Activated CD8-positive, alpha-beta memory T cell treated with anti-CD3 and anti-CD28 coated beads for 4 hours (primary cell): ENCODE measurements around the gene SERINC5.
"Not testable (repeated sequence)": the region's sequence is repeated elsewhere in the genome, so short reads cannot be mapped to it uniquely, and the experiment has no call there.

ENCODE experiments used
- DNase-seq, 2 donors: peaks; one replicate each; pipeline ENCODE4 v3.0.0-alpha.2; 2020; ENCODE audit warnings: low read depth in 2 of 2

The SERINC5 gene

DNA sequence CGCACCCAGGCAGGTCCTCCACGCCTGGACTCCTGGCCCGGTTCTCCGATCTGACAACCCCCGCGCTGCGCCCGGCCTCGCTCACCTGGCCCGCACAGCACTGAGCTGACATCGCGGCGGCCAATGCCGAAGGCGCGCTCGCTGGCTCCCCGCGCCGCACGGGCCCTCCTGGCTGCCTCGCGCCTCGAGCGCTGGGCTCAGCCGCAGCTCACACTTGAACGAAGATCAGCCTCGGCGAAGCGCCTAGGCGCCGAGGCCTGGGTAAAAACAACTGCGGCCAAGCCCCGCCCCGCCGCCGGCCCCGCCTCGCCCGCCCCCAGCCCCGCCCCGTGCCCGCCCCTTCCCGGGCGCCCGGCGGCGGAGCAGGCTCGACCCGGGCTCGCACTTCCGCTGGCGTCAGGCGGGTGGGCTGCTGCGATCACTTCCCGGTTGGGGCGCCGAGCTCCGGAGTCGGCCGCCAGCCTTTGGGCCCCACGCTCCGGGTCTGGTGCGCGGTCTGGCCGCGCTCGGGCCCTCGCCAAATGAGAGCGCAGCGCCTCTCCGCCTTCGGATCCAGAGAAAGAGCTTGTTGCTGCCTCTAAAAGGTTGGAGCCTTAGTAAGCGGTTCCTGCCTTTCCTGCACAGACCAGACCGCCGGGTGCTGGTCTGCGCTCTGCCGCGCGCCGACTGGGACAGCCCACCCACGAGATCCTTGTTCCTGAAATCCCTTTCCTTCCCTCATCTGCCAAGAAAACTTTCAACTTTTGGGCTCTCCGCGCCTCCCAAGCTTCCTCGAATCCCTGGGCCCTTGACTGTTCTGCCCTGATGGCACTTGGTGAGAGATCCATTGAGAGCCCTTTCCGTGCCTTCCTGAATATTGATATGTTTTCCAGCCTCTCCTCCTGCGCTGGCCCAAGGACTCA lies at the start of gene SERINC5:
SERINC5 (minus strand) TSS at position 238 of the 902 bp plus-strand sequence; CDS start at position 112, 126 bp downstream.
- peak; percentile 65 to 70 for DNase-seq

DNA sequence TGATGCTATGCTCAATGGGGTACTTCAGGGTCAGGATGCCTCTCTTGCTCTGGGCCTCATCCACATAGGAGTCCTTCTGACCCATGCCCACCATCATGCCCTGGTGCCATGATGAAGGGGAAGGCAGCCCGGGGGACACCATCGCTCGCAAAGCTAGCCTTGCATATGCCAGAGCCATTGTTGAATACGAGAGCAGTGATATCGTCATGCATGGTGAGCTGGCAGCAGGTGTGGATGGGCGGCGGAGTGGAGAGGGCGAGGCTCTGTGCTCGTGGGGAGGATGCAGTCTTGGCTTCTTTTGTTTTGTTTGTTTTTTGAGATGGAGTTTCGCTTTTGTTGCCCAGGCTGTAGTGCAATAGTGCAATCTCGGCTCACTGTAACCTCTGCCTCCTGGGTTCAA lies 46.8 kb upstream of the SERINC5 start:
- DNase-seq = no peak

DNA sequence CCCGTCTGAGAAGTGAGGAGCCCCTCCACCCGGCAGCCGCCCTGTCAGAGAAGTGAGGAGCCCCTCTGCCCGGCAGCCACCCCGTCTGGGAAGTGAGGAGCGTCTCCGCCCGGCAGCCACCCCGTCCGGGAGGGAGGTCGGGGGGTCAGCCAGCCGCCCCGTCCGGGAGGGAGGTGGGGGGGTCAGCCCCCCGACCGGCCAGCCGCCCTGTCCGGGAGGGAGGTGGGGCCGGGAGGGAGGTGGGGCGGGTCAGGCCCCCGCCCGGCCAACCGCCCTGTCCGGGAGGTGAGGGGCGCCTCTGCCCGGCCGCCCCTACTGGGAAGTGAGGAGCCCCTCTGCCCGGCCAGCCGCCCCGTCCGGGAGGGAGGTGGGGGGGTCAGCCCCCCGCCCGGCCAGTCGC lies 45.5 kb upstream of the SERINC5 start:
- DNase-seq = not testable (repeated sequence)

DNA sequence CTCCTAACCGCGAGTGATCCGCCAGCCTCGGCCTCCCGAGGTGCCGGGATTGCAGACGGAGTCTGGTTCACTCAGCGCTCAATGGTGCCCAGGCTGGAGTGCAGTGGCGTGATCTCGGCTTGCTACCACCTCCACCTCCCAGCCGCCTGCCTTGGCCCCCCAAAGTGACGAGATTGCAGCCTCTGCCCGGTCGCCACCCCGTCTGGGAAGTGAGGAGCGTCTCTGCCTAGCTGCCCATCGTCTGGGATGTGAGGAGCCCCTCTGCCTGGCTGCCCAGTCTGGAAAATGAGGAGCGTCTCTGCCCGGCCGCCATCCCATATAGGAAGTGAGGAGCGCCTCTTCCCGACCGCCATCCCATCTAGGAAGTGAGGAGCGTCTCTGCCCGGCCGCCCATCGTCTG lies 44.9 kb upstream of the SERINC5 start:
- not testable (repeated sequence) for DNase-seq

GRCh38 chr5:80300125-80300524 lies 44.3 kb upstream of the SERINC5 start:
- no peak for DNase-seq

DNA sequence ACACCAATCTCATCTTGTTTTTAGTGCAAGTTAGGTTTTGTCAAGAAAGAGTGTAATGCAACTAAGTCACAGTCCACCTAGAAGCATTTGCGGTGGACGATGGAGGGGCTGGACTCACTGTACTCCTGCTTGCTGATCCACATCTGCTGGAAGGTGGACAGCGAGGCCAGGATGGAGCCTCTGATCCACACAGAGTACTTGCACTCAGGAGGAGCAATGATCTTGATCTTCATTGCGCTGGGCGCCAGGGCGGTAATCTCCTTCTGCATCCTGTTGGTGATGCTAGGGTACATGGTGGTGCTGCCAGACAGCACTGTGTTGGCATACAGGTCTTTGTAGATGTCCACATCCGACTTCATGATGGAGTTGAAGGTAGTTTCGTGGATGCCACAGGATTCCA lies 43.8 kb upstream of the SERINC5 start:
- no peak for DNase-seq

DNA sequence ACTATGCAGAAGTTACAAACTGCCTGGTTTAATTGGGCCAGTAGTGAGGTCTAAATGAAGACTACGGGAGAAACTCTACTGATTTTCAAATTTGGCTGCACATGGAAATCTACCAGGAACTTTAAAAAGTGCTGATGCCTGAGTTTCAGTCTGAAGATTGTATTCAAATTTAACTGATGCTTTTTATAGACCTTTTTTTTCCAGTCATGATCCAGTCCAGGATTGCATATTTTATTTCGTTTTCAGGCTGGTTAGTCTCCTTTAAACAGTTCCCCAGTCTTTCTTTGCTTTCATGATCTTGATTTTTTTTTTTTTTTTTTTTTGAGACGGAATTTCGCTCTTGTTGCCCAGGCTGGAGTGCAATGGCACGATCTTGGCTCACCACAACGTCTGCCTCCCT lies 40.3 kb upstream of the SERINC5 start:
- no peak for DNase-seq

GRCh38 chr5:80291761-80292160 lies 35.9 kb upstream of the SERINC5 start:
- no peak for DNase-seq

DNA sequence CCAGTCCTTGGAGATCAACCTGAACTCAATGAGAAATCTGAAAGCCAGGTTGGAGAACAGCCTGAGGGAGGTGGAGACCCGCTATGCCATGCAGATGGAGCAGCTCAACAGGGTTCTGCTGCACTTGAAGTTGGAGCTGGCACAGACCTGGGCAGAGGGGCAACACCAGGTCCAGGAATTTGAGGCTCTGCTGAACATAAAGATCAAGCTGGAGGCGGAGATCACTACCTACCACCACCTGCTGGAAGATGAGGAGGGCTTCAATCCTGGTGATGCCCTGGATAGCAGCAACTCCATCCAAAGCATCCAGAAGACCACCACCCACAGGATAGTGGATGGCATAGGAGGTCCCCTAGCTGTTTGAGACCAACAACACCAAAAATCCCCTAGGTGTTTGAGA lies 33.5 kb upstream of the SERINC5 start:
- DNase-seq = no peak

GRCh38 chr5:80288177-80288576 lies 32.3 kb upstream of the SERINC5 start:
- DNase-seq = no peak

DNA sequence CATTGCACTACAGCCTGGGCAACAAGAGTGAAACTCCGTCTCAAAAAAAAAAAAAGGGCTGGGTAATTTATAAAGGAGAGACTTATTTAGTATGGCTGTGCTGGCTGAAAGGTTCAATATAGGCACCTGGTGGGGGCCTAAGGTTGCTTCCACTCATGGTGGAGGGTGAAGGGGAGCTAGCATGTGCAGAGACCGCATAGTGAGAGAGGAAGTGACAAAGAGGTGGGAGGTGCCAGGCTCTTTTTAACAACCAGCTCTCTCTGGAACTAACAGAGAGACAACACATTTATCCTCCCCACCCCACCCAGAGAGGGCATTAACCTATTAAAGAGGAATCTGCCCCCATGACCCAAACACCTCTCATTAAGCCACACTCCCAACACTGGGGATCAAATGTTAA lies 28.9 kb upstream of the SERINC5 start:
- no peak for DNase-seq

DNA sequence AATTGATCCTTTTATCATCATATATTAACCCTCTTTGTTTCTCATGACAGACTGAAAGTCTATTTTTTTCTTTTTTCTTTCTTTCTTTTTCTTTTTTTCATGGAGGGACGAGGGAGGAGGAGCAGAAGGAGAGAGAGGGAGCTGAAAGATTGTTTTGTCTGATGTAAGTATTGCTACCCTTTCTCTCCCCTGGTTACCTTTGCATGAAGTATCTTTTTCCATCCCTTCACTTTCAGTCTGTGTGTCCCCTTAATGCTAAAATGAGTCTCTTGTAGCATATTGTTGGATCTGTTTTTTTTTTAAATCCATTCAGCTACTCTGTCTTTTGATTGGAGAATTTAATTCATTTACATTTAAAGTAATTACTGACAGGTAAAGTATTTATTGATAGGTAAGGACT lies 27.5 kb upstream of the SERINC5 start:
- no peak for DNase-seq

DNA sequence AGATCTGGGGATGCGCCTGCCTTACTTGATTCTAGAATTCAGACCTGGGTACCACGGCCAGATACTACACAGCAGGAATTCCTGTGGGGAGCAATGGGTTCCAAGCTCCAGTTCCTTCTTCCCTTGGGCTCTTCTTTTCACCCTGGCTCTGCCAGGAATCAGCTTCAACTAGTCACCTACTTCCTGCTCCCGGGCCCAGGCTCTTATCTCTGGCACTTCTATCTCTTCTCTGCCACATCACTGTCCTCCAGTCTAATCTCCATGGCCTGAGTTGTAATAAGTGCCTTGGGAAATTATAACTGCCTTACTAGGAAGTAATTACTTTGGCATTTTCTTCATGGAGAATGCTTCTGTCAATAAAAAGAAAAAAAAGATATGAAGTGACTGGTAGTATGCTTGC lies 26.2 kb upstream of the SERINC5 start:
- DNase-seq = no peak

GRCh38 chr5:80277191-80277590 lies 21.3 kb upstream of the SERINC5 start:
- DNase-seq = no peak

DNA sequence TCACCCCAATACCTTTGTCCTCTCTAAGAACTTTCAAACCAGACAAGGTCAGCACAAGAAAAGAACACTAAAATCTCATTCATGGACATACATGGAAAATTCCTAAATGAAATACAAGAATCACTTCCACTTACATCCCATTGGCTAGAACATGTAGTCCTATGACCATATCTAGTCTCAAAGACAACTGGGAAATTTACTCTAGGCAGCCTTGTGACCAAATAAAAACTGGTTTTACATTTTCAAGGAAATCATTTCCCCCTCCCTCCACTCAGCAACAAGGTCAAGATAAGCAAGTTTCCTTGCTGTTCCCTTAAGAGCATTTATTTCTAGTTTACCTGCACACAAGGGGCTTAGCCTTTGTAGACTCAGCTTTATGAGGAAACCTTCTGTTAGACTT lies 20.3 kb upstream of the SERINC5 start:
- DNase-seq = no peak

GRCh38 chr5:80275347-80275746 lies 19.5 kb upstream of the SERINC5 start:
- no peak for DNase-seq

DNA sequence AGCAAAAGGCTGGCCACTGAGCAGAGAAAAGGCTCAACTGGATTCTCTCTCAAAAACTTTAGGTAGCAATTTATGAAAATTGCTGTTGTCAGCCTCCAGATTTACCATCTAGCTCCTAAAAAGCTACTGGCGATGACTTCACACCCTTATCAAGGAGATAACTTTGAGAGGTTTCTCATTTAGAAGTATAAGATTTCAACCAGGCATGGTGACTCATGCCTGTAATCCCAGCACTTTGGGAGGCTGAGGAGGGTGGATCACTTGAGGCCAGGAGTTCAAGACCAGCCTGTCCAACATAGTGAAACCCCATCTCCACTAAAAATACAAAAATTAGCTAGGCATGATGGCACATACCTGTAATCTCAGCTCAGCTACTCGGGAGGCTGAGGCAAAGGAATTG lies 14.7 kb upstream of the SERINC5 start:
- DNase-seq = not testable (repeated sequence)

DNA sequence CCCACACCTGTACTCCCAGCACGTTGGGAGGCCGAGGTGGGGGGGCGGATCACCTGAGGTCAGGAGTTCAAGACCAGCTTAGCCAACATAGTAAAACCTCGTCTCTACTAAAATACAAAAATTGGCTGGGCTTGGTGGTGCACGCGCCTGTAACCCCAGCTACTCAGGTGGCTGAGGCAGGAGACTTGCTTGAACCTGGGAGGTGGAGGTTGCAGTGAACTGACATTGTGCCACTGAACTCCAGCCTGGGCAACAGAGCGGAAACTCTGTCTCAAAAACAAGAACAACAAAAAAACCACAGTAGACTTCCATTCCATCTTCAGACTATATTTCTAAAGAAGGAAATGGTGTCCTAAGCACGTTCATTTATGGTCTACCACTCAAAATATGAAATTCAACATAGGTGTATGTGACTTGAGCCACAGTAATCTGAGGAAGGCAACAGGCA lies 14.2 kb upstream of the SERINC5 start:
- no peak for DNase-seq

DNA sequence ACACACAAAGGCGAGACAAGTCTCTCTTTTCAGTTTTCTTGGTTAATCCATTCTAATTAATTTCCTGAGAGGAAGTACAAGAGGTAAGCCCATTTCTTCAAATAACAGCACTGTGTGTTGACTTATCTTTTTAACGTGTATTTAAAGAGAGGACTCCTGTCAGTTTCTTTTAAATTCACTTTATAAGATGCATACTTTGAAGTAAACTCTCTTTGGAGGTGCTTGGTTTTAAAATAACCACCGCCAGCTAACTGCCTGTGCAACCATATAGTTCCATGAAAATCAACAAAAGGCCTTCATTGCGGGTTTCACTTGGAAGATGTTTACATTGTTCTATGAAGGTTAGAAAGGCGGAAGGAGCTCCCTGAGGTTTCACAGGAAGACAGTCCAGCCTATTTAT lies 13.1 kb upstream of the SERINC5 start:
- DNase-seq = no peak

GRCh38 chr5:80266566-80266965 lies 10.7 kb upstream of the SERINC5 start:
- no peak for DNase-seq

DNA sequence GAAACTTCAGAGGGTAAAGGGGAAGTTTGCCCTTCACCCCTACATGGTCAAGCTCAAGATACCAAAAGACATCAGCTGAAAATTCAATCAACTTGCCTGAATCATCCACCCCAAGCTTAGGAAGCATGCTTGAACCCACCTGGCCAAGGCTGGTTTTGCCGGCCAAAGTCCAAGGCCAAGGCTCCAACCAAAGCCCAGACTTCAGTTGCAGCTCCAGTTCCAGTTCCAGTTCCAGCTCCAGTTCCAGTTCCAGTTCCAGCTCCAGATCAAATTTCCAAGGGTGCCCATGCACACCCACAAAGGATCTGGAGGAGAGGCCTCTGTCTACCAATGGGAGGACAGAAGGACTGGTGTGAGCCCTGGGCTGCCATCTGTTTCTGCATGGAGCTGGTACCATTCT lies 4.6 kb upstream of the SERINC5 start:
- DNase-seq = no peak

DNA sequence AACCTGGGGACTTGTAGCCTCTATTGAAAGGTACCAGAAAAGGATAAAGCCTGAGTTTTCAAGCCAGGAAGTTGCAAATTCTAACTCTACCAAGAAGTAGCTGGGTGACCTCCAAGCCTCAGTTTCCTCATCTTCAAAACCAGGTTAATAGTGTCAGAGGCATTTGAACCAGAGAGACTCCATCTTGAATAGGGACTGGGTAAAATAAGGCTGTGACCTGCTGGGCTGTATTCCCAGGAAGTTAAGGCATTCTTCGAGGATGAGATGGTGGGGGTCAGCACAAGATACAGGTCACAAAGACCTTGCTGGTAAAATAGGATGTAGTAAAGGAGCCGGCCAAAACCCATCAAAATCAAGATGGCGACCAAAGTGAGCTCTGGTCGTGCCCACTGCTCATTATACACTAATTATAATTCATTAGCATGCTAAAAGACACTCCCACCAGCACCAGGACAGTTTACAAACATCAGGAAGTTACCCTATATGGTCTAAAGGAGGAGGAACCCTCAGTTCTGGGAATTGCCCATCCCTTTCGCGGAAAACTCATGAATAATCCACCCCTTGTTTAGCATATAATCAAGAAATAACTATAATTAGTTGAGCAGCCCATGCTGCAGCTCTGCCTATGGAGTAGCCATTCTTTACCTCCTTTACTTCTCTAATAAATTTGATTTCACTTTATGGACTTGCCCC lies 3.8 kb upstream of the SERINC5 start:
- DNase-seq = no peak

GRCh38 chr5:80255431-80255810 lies 427 bp downstream of the SERINC5 start:
- no peak for DNase-seq
